Activated CD4-positive, alpha-beta T cell treated with anti-CD3 and anti-CD28 coated beads for 1 hour (primary cell): ENCODE data around the gene ZNF503.

Source experiments
- DNase-seq: peaks from one replicate; pipeline ENCODE4 v3.0.0-alpha.2; 2020

The ZNF503 gene

DNA sequence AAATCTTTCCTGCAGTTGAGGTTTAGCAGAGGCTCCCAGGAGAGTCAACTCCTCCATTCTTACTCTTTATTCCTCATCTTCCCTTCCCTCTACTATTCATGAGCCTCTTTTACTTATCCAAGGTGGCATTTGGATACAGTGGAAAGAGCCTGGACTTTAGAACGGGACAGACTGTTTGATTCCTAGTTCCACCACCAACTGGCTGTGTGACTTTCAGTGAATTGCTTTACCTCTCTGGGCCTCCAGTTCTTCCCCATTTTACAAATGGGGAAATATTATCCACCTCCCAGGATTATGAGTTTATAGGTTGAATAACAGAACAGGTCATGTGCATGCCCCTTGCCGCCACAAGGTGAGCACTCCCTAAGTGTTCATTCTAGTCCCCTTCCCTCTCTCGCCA is 49.9 kb downstream of the ZNF503 start:
- no peak for DNase-seq

DNA sequence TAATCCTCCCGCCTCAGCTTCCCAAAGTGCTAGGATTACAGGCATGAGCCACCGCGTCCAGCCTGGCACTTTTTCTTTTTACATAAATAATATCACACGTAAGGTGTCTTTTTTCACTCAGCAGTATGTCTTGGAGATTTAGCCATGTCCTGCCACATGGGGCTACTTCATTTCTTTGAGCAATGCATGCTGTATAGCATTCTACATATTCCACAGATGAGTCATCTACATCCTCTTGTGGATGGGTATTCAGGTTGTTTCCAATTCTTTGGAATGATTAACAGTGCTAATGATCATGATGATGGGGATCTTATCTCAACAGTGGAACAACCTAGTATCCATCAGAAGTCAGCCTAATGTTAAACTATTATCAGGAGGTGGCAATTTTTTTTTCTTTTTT is 50.8 kb downstream of the ZNF503 start:
- no peak for DNase-seq
